Measurements from ENCODE around the gene NUP62.
"Not testable (repeated sequence)": the region's sequence is repeated elsewhere in the genome, so short reads cannot be mapped to it uniquely, and the experiment has no call there.

Gene NUP62

DNA sequence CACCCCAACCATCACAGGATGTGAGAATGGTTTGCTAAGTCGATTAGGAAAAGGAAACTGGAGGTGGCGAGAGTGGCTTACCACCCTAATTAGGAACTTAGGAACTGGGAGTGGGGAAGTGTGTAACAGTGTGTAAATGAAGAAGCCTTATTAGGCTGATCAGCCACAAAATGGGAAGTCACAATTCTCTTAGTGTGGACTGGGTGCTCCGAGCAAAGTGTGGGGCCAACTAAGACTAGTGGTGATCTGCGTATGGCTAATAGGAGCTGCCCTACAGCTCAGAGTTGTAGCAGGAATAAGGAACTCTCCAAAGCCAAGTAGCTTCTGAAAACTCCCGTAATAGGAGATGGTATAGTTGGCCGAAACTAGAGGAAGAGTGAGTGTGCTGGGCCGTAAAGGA, 24.1 kb upstream of the NUP62 start:
- DNase-seq = no peak

DNA sequence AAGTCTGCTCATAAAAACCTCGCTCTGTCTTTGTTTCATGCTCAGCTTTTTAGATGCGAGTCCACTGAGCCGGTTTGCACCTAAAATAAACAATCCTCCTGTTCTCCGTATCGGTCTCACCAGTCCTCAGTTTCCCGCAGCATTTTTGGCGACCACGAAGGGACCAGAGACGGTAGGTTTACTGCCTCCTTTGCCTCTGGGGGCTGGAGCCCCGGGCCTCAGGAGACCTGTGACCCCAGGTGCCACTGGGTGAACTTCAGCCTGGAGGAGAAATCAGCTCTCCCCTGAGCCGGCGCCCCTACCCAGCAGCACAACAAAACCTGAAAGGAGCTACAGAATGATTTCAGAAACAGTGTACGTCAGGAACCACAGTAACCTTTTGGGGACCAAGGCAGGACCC, 23.6 kb upstream of the NUP62 start:
- no peak for DNase-seq

DNA sequence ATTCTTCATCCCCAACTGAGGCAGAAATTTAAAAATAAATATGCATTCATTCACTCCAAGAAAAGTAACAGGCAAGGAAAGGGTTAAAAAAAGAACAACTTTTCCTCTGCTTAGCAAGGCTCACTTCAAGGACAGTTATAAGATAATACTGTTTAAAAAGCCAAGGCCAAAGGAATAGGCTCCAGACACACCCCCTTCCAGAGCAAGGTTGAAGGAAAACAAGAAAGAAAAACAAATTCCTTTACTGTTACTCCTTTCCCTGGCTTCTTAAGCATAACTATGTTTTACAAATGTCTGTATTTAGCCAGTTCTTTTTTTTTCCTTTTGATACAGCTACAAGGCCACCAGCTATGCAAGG, 23.2 kb upstream of the NUP62 start:
- no peak for DNase-seq

DNA sequence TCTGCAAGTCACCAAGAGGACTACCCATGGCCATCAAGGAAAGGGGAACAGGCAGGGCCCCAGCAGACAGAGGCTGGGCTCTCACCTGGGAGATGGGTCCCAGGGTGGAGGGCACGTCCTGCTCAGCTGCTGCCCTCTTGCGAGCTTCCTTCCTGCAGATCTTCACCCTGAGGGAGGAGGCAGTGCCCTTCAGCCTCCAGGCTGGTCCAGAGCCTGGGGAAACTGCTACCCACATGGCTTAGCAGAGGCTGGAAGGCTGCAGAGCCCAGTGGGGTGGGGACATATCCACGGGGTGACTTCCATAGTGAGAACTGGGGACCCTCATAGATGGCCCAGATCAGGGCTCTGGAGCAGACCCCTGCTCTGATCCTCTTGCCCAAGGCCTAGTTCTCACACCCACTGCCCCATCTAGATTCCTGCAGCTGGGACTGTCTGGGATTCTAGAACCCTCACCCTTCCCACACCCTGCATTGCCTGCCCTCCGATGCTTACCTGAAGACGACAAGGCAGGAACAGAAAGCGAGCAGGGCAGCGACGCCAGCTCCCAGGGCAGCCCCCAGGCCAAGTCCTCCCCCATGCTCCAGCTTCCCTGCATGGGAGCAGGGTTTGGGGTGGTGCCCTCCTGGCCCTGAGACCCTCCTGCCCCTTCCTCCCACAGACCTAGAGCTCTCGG, 22.6 kb upstream of the NUP62 start:
- DNase-seq = no peak

DNA sequence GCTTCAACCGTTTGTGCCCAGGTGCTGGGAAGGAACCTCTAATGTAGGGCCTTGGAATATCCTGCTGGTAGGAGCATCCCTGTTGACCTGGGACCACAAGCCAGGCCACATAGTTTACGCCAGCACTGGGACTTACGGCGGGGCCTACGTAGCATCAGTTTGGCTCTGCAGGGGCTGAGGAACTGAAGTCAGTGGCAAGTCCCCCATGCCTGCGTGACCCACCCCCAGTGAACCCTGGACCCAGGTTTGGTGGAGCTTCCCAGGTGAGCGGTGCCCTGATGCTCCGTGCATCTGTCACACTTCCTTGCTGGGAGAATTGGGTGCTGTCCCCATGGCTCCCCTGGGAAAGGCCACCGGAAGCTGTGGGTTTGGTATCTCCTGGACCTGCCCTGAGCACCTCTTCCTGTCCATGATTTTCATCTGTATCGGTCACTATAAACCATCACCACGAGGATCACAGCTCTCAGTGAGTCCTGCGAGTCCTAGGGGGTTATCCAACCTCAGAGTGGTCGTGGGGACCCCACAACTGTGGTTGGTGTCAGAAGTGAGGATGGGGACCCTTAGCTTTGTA, 21.7 kb upstream of the NUP62 start:
- no peak for DNase-seq

DNA sequence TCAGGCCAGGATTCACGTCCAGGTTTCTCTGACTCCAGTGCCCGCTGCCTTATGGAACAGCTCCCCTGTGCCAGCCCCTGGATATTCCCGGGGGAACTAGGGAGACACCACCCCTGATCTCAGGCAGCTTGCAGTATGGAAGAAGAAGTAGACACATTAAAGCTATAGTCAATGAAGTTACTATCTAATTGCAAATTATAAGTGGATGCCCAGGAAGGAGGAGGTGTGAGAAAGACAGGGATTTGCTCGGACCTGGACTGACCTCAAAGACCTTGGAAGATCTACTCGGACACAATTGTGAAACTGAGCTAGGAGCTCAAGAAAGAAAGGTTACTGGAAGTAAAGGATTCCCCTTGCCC, 21.3 kb upstream of the NUP62 start:
- DNase-seq = no peak

DNA sequence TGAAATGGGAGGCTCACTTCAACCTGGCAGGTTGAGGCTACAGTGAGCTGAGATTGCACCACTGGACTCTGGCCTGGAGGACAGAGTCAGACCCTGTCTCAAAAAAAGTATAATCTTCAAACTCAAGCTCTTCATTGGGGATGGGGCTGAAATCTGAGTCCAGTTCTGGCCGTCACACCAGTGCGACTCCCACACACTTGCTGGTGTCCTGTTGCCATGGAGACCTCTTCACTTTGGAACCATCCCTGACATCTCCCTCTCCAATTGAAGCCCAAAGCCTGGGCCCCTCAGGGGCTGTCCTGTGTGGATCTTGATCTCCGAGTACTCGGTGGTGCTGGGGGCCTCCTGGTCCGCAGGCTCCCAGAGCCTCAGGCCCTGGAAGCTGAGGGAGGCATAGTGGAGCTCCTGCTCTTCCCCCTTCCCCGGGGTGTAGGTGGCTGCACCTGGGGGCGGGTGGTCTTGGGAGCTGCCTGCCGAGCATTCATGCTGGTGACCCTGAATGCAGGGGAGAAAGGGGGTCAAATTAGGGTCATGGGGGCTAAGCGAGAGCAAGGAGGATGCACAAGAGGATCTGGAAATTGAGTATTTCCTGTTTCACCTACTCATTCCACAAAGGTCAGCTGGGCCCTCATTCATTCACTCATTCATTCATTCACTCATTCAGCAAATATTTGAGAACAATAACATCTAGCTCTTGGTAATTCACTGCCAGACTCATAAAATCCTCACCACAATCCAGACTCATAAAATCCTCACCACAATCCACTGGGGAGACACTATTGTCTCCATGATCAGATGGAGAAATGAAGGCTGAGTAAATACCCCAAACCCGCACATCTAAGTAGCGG, 20.7 kb upstream of the NUP62 start:
- no peak for DNase-seq

DNA sequence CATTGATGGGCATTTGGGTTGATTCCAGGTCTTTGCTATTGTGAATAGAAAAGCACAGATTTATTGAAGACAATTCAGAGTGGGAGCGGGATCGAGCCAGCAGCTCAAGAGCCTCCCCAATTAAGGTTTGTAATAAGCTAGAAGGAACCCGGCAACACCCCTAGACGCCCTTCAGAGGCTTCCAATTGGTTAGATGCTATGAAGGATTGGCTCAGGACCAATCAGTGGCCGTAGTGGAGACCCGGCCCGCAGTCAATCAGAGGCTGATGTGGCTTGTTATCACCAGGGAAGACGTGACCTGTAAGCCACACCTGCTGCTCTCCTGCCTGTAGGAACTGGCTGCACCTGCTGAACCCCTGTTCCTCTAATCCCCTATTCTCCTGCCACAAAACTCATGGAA, 17.1 kb upstream of the NUP62 start:
- no peak for DNase-seq

DNA sequence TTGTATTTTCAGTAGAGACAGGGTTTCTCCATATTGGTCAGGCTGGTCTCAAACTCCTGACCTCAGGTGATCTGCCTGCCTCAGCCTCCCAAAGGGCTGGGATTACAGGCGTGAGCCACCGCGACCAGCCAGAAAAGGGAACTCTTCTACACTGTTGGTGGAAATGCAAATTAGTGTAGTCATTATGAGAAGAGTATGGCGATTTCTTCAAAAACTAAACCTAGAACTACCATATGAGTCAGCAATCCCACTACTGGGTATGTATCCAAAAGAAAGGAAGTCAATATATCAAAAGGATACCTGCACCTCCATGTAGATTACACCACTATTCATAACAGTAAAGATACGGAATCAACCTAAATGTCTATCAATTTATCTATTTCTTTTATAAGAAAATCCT, 15.3 kb upstream of the NUP62 start:
- not testable (repeated sequence) for DNase-seq

DNA sequence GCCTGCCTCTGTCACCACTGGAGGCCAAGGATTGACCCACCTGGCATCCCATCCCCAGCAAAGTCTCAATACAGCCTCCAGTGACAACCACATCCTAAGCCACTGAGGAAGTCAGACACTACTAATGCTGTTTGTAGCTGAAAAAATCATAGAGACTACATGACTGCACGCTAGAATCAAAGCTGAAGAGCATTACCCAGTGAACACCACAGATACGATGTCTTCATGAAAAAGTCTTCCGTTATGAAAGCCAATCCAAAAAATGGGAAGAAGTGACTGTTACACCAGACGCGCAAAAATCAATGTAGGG, 11.1 kb upstream of the NUP62 start:
- no peak for DNase-seq

DNA sequence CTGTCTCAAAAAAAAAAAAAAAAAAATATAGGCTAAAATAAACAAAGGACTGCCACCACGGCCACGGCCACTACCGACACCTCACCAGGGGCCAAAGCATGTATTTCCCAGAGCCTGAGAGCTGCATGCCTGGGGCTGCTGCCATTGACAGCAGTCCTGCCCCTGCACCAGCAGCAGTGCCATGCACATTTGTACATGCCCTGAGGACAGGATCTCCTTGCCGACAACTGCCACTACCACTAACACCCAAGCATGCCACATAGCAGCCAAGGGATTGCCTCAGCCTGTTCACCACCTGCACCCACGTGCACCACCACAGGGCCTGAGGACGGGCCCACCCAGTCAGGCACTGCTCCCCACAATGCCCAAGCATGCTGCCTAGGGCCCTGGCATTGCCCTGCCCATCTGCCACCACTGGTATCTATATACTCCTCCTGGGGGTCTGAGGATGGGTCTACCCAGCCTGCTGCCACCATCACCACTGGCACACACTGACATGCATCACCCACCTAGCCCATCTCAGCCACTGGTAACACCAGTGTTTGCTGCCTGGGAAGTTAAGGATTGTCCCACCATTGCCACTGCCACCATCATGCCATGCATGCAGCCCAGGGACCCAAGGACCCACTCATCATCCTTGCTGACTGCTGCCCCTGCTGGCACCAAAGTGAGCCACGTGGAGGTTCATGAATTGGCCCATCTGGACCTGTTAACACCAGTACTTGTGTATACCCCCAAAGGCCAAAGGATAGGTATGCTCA, 10.6 kb upstream of the NUP62 start:
- DNase-seq = no peak

DNA sequence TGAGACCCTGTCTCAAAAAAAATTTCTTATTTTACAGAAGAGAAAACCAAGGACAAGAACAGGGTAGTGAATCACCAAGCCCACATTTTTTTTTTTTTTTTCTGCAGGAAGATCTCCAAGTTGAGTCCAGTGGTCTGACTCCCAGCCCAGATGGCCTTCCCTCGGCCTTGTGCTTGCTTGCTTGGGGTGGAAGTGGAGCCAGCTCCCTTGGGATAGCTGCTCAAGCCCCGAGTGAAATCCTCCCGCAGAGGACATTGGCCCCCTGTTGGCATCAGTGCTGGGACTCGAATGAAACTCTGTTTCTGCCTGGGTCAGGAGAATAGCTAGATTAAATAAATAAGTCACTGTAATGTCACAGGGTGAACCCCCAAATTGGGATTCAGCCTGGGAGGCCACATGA, 9.4 kb upstream of the NUP62 start:
- no peak for DNase-seq

DNA sequence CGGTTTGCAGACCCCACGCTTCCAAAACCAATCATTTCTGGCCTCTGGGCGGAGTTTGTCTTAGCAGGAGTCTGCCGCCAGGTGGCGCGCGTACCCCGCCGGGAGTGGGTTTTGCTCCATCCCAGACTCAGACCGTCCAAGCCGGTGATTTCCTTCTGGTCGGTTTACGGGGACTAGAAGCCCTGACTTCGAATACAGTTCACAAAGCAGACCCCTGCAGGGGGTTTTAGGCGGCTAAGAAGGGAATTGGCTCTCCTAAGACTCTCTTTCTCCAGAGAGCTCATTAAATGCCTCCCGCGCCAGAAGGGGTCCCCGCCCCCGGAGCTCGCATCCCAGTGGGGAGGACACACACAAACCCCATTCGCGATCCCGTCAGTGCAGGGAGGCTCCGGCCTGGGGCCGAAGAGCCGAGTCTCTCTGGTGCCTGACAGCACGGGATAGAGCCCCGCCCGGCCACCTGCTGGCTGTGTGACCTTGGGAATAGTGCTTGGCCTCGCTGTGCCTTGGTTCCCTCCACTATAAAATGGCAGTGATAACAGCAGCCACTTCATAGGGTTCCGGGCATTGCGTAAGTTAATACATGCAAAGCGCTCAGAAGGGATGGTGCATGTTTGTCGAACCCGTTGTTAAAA, 8.6 kb upstream of the NUP62 start:
- peak; percentile 70 for DNase-seq

DNA sequence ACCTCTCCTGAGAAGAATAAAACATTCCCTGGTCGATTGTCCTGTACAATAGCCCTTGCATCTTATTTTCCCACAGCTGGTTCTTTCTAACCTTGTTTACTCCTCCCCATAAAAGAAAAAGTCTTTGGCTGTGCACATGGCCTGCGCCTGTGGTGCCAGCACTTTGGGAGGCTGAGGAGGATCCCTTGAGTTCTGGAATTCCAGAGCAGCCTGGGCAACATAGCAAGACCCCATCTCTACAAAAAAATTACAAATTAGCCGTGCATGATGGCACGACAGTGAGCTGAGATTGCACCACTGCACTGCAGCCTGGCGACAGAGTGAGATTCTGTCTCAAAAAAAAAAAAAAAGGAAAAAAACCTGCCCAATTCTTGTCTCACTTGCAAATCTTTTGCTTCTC, 7.2 kb upstream of the NUP62 start:
- no peak for DNase-seq

DNA sequence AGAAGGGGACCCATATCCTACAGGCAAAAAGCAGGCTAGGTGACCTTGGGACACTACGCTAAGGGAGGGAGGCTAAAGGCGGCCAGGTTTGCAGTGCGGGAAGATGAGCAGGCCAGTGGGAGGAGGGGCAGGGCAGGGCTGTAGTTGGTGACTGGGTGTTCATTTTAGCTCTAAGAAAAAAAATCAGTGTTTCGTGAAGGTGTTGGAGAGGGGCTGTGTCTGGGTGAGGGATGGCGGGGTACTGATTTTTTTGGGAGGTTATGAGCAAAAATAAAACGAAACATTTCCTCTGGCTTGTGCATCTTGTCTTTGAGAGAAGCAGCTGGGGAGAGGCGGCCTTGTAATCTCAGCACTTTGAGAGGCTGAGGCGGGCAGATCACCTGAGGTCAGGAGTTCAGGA, 4.3 kb upstream of the NUP62 start:
- DNase-seq = no peak

DNA sequence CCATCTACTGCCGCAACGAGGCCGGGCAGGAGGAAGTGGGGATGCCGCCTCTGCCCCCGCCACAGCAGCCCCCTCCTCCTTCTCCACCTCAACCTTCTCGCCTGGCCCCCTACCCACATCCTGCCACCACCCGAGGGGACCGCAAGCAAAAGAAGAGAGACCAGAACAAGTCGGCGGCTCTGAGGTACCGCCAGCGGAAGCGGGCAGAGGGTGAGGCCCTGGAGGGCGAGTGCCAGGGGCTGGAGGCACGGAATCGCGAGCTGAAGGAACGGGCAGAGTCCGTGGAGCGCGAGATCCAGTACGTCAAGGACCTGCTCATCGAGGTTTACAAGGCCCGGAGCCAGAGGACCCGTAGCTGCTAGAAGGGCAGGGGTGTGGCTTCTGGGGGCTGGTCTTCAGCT, 3.4 kb upstream of the NUP62 start:
- DNase-seq = no peak

DNA sequence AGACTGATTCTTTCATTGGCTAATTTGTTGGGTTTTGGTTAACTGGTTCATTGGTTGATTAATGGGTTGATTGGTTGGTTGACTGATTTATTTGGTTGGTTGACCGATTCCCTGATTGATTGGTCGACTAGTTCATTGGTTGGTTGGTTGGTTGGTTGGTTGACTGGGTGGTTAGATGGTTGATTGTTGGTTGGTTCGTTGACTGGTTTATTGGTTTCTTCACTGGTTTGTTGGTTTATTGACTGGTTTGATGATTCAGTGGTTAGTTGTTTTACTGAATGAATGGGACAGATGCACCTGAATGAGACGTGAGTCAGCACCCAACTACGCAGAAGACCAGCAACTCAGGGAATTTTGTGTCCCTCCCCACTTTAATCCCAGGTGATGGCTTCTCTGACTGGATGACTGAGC, 2.7 kb upstream of the NUP62 start:
- DNase-seq = no peak

DNA sequence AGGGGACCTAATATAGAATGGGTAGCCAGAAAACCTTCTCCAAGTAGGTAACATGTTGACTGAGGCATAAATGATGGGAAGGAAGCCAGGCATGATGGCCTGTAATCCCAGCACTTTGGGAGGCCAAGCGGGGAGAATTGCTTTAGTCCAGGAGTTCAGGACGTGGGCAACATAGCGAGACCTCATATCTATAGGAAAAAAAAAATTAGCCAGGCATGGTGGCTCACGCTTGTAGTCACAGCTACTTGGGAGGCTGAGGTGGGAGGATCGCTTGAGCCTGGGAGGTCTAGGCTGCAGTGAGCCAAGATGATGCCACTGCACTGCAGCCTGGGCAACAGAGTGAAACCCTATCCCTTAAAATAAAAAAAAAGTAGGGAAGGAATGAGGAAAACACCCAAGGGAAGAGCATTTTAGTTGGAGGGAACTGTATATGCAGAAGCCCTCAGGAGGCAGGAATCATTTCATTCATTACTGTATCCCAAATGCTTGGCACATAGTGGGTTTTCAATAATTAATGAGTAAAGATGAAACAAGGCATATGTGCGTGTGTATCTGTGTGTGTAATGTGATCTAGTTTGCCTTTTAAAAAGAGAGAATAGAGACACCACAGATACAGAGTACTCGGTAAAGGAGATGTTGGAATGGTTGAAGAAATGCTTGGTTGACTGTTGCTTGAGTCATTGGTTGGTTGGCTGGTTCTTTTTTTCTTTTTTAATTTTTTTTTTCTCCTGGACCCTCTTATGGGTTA, 2.2 kb upstream of the NUP62 start:
- no peak for DNase-seq

DNA sequence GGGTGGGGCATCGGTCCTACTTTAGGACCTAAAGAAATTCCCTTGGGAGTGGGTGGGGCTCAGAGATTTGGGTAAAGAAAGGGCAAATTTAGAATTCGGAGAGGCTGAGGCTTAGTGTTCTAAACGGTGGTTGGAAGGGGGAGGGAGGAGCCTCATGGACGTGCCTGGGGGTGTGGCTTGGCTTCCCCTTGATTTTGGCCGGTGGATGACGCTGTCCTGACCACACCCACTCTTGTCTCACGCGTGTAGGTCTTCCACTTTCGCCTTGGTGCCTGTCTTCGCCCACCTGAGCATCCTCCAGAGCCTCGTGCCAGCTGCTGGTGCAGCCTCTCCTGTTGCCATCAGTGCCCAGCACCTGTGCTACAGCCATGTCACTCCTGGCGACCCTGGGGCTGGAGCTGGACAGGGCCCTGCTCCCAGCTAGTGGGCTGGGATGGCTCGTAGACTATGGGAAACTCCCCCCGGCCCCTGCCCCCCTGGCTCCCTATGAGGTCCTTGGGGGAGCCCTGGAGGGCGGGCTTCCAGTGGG, 1.2 kb upstream of the NUP62 start:
- peak; percentile 20 for DNase-seq

DNA sequence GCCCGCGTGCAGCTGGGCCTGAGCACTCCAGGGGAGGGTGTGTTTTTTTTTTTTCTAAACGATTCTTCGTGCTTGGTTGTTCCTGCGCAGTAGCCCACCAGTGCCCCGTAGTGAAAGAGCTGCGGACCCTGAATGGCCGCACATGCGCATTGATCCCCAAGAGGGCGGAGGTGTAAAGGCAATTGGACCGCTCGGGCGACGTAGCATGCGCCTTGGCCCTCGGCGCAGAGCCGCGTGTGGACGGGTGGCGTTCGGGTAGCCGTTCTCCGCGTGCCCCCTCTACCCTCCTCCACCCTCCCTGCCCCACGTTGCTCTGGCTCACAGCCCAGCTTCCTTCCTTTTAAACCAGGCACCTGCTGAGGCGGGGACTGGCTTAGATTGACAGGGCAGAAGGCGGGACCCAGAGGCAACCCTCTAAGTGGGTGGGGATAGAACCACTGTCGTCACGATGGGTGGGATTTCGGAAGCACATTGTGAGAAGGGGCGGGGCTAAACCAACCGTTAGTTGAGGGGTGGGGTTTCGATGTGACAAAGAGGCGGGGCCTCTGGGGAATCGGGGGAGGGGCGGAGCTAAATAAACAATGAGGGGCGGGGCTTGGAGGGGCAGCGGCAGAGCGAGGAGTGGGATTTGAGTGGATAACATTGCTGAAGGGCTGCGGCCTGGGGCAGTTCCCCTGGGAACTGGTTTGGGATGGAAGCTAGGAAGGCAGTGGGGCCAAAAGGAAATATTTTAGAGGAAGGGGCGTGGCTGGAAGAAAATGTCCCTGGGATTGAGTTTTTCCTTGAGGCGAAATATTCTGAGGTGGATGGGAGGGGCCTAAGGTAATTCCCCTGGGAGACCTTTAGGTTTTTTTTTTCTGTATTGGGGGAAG, 543 bp upstream of the NUP62 start:
- peak; percentile 96 for DNase-seq

Data from right kidney (tissue), 1 donor.